H54 (cell line): ENCODE measurements around the gene GNAI1.
A peak's percentile ranks its signal among the peaks of the same experiment; 100 is the strongest.

Experiments
- DNase-seq: peaks from one replicate; pipeline ENCODE4 v3.0.0; 2011; ENCODE audit warnings: low spot score, mixed read lengths; ENCODE audit not compliant: insufficient read length
- FAIRE-seq: peaks from 3 replicates; lab custom pipeline; 2011; peaks lifted over from hg19 to GRCh38; lab: Jason Lieb, UNC
- POLR2A ChIP-seq: IDR thresholded peaks from 2 replicates; pipeline ENCODE4 v1.6.1; 2011; ENCODE audit warnings: low read depth, mild to moderate bottlenecking, low read length

The GNAI1 gene

DNA sequence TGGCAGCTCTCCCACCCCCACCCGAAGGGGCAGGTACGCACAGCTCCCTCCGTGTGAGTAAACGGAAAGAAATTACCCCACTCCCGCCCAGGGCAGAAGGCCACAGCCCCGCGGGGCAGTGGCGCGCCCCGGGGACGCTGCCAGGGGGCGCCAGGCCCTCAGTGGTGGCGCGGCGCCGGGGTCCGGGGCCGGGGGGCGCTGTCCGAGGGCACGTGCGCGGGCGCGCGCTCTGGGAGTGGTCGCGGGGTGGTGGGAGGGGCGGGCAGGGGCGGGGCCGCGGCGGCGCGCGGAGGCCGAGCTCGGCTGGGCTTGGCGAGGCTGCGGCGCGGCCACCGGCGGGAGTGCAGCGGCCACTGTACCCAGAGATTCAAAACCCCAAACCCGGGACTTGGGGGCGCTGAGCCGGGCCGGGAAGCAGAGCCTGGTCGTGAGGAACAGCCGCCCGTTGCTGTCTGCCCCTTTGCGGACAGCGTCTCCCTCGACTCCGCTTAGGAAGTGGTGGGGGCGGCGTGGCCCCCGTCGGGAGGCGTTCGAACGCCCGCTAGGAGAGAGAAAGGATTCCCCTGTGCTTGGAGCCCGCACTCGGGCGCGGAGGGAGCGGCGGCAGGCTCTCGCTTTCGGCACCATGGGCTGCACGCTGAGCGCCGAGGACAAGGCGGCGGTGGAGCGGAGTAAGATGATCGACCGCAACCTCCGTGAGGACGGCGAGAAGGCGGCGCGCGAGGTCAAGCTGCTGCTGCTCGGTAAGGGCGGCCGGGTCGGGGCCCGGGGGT, at the start of gene GNAI1:
TSS of gene GNAI1 (plus strand) at position 296 of the 773 bp plus-strand sequence. CDS start at position 626, 330 bp downstream.
- no peak for FAIRE-seq
- TF ChIP-seq POLR2A = peak; percentile 89

DNA sequence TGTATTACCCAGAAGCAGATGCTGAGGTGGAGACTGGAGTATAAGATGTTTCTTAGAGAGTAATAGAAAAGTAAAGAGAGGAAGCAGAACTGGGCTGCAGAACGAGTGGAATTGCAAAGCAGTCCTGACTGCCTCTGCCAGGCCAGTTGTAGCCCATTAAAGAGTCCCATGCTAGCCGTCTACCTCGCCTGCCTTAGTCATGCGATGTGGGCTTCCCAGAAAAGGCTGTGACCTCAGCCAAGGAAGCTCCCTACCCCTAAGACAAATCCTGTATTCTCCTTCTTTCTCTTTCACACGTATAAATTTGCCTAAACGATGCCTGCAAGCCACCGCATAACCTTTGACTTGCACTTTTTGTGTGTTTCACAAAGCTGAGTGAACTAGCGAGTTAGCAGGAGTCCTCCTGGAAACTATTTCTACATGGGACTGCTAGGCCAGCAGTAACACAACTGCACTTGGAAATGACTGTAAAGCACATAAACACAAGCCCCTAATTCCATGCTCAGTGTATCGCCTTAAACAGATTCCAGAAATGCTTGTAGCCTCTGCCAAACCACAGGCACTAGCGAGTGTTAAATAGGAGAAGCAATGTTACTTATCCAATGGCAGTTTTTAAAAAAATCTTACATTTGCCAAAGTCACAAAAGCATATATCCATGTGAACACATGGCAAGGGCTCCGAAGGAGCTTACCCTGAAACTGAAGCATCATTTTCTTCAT, 47.4 kb upstream of the GNAI1 start:
- DNase-seq (no peak), FAIRE-seq (no peak)
- no peak for TF ChIP-seq POLR2A

More for the DNA sequence above, at the start of gene GNAI1:
- DNase-seq = peak; percentile 67

DNA sequence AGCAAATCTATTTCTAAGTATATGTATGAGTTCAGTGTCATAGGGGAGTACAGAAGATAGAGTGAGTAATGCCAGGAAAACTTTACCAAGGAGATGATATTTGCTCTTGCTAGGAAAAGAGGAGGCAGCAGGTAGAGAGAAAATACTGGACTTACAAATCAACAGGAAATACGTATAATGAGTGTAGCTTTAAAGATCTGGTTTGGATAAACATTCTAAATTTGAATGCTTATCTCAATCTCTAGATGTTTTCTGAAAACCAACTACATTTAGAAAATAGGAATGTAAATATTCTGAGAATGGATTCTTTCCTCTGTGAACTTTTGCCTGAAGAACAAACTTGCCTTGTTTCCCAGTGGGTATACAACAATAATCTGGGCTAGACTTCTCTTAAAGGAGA, 46.9 kb upstream of the GNAI1 start:
- FAIRE-seq = peak; percentile 27
- TF ChIP-seq POLR2A = no peak
- no peak for DNase-seq

DNA sequence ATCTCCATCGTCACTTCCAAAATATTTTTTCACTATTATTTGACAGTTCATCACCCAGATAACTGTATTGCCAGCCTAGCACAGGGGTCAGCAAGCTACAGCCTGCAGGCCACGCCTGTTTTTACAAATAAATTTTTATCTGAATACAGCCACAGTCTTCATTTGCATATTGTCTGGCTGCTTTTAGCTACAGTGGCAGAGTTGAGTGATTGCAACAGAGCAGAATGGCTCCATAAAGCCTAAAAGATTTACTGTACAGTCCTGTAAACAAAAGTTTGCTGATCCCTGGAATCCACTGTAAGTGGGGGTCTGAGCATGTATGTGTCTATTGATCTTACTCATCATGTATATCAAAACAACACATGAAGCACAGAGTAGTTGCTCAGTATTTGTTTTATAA, 45.9 kb upstream of the GNAI1 start:
- no peak for FAIRE-seq
- DNase-seq = no peak
- TF ChIP-seq POLR2A = no peak

DNA sequence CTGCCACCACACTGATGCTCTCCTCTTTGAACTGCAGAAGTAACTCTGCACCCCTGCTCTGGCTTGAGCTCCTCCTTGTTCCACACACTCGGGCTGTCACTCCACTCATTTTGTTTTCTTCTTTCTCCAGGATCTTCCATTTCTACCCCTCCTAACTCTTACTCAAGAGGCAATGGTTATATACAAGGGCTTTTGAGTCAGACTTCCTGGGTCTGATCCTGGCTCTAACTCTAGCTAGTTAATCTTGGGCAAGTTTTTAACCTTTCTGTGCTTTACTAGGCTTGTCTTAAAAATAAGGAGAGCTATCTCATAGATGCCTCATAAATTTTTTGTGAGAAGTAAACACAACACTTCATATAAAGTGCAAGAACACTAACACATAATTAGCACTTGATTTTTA, 45.3 kb upstream of the GNAI1 start:
- TF ChIP-seq POLR2A = no peak
- no peak for DNase-seq

DNA sequence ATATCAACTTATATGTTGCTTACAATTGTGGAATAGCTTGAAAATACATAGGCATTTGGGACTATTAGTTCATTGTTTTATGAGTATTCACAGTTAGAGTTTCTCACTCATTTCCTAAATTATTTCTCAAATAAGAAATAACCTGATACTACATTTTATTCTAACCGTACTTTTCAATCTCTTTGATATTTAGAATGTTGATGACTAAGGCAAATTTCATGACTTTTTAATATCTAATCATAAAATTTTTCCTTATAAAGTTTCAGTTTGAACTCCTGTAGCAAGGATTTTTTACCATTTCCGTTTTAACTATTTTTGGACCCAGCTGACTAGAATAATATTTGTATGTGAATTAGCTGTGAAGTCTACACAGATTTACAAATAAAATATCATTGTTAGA, 41.3 kb upstream of the GNAI1 start:
- FAIRE-seq = no peak
- DNase-seq = no peak
- no peak for TF ChIP-seq POLR2A

More for the DNA sequence above, 45.3 kb upstream of the GNAI1 start:
- FAIRE-seq = no peak

DNA sequence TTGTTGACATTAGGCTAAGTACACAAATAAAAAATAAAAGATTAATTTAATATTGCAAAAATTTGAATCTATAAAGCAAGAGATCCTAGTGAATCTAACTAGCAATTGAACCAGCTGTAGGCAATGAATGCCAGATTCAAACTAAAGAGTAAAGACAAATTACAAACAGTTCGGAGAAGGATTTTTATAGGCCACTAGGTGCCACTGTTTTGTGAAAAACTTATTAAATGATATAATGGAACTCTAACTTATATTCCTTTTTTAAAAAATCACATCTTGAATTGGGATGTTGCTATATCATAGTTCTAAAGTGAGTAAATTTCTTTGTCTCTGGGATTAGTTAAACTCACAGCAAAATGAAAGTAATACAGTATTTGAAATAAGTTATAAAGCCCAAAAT, 39.1 kb upstream of the GNAI1 start:
- DNase-seq (no peak), FAIRE-seq (no peak)
- no peak for TF ChIP-seq POLR2A

DNA sequence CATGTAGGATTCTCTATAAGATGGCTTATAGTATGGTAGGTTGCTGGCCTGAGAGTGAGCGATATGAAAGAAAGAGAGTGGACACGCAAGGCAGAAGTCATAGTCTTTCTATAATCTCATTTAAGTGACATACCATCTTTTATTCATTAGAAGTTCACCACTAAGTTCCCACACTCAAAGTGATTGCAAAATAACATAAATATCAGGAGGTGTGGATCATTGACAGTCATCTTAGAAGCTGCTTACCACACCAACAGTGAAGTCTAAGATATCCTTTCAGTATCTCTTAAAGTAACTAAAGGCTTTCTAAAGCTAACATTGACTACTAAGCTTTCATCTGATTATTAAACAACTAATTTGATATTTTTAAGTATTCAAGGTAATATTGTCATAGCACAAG, 36.9 kb upstream of the GNAI1 start:
- DNase-seq = no peak
- FAIRE-seq = no peak
- TF ChIP-seq POLR2A = no peak

DNA sequence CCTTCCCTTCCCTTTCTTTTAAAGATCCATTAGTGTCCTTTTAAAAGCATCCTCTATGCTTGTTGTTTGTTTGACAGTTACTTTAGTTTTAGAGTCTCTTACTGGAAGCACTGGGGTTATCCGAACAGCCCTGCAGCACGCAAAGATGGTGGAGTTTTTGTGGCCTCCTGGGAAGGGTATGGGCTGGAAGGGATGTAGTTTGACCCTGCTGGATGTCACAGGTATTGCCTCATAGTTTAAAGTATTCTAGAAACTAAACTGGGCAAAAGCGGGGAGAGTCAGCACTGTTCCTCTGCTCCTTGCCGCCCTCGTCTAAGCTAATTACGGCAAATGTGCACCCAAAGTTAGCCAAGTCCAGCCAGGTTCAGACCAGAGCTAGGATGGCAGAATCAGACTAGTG, 35.8 kb upstream of the GNAI1 start:
- DNase-seq (no peak), FAIRE-seq (no peak)
- TF ChIP-seq POLR2A = no peak

DNA sequence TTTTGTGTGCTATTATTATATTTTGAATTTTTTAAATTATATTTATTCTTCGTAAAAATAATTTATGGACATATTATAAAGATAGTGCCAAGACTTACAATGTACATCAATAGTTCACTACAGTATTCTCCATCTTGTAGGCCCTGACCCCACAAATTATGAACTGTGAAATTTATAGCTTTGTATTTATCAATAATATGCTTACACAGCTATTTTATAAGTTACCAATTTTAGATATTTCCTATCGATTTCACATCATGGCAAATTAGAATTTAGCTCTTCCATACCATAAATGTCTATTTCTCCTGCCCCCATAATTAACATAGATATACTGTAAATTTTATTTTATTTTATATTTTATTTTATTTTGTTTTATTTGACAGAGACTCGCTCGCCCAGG, 34.4 kb upstream of the GNAI1 start:
- DNase-seq (no peak), FAIRE-seq (no peak)
- no peak for TF ChIP-seq POLR2A

DNA sequence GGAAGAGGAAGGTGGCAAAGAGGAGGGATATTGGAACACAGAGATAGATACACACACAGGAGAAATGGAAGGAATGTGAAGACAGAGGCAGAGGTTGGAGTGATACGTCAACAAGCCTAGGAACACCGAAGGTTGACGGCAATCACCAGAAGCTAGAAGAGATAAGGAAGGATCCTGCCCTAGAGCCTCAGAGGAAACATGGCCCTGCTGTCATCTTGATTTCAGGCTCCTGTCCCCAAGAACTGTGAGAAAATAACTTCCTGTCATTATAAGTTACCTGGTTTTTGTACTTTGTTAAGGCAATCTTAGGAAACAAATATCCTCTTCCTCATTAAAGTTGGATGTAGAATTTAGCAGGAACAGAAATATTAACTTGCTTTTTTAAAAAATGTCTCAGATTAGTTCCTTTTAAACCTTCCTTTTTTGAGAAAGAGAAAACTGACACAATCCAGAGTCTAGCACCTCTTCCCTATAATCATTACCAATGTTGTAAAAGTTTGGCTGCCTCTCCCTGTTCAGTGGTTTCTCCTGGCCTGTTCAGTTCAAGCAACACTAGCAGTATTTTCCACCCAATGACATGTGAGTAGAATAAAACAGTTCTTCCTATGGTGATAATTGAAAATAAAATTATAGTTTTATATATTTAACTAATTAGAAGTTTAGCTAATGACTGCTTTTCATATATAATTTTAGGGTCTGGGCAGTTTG, 28.8 kb upstream of the GNAI1 start:
- TF ChIP-seq POLR2A = no peak
- FAIRE-seq (no peak), DNase-seq (no peak)

DNA sequence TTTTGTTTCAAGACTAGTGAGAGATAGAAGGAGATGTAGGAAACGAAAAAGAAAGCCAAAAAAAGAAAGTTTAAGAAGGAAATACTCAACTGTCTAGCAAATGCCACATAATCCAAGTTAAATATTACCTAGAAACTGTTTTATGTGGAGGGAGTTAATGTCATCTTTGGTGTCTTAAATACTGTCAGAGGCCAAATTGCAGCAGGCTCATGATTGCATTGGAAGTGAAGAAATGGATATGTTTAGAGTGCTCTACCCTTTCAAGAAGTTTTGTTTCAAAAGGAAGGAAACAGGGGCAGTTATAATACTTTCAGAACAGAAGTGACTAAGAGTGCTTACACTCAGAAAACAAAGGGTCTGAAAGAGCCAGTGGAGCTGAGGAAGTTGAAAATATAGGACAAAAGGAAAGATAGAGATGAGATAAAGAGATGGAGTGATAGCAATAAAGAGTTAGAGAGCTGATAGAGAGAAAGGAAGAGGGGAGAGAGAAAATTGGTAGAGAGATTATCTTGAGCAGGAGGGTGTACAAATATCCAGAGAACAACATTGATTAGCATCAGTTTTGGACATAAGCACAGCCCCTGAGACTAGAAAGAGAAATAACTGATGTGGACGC, 28.0 kb upstream of the GNAI1 start:
- FAIRE-seq = no peak
- DNase-seq = no peak
- TF ChIP-seq POLR2A = no peak

DNA sequence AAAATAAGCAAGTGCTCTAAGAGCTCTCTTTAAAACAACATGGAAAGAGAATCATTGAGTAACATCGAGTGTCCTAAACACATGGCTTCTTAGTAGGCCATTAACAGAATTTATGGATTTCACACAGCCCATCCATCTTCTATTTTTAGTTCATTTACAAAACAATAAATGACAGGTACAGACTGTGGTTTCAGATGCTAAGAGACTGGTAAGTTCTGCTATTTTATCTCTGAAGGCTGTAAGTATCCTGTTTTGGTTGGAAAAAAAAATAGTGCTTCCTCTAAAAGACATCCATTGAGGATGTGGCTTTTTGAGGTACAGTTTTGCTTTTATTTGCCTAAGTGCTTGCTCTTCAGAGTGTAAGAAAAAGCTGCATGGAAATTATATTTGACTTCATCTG, 27.4 kb upstream of the GNAI1 start:
- no peak for FAIRE-seq
- no peak for DNase-seq
- TF ChIP-seq POLR2A = no peak

DNA sequence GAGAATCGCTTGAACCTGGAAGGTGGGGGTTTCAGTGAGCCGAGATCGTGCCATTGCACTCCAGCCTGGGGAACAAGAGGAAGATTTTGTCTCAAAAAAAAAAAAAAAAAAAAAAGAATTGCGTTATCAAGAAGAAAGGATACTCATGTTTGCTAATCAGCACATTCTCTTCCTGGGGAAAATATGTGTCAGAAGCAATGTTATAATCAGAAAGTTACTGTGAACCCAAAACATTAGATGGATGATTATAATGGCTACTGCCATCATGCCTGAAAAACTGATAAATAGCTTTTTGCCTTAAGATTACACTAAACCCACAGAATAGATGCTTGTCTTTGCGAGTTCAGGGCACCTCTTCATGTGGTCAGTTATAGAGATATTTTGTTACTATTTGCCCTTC, 24.3 kb upstream of the GNAI1 start:
- no peak for TF ChIP-seq POLR2A
- DNase-seq (no peak), FAIRE-seq (no peak)
